Epithelial cell of esophagus (primary cell): ENCODE measurements around the gene PMPCA.

ENCODE experiments used
- DNase-seq: peaks from one replicate; pipeline ENCODE4 v3.0.0; 2010; ENCODE audit warnings: low read depth
- H3K4me3 ChIP-seq: 2 replicates; pipeline ENCODE4 v1.5.1; 2011; ENCODE audit warnings: mild to moderate bottlenecking, low read length, control low read depth
- TF ChIP-seq, protein P1 (sequence below): IDR thresholded peaks from 2 replicates; pipeline ENCODE4 v1.5.1; 2011; ENCODE audit warnings: low read depth, mild to moderate bottlenecking, low read length, control low read depth, inconsistent platforms; ENCODE audit not compliant: insufficient read depth; ENCODE audit errors: missing control alignments

Gene PMPCA

DNA sequence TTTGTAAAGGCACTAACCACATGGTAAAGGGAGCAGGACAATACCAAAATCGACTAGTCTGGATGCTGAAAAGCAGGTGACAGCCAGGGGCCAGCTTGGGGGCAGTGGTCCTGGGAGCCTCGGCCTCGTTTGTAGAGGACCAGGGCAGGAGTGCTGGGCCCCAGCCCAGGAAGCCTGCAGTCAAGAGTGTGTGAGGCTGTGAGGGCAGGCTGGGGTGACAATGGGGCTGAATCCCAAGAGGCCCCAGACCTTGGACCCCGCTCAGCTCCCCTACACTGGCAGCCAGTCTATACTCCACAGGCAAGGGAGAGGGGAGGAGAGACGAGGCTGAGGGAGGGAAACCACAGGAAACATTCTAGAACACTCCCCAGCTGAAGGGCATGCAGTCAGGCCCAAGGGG lies 31.8 kb downstream of the PMPCA start:
- no peak overlapping the region for H3K4me3 ChIP-seq
- TF ChIP-seq, protein P1, sequence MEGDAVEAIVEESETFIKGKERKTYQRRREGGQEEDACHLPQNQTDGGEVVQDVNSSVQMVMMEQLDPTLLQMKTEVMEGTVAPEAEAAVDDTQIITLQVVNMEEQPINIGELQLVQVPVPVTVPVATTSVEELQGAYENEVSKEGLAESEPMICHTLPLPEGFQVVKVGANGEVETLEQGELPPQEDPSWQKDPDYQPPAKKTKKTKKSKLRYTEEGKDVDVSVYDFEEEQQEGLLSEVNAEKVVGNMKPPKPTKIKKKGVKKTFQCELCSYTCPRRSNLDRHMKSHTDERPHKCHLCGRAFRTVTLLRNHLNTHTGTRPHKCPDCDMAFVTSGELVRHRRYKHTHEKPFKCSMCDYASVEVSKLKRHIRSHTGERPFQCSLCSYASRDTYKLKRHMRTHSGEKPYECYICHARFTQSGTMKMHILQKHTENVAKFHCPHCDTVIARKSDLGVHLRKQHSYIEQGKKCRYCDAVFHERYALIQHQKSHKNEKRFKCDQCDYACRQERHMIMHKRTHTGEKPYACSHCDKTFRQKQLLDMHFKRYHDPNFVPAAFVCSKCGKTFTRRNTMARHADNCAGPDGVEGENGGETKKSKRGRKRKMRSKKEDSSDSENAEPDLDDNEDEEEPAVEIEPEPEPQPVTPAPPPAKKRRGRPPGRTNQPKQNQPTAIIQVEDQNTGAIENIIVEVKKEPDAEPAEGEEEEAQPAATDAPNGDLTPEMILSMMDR, result no peak
- no peak for DNase-seq

GRCh38 chr9:136443087-136443486 lies 32.6 kb downstream of the PMPCA start:
- TF ChIP-seq, protein P1, result no peak
- H3K4me3 ChIP-seq, result no peak overlapping the region
- DNase-seq, result no peak

DNA sequence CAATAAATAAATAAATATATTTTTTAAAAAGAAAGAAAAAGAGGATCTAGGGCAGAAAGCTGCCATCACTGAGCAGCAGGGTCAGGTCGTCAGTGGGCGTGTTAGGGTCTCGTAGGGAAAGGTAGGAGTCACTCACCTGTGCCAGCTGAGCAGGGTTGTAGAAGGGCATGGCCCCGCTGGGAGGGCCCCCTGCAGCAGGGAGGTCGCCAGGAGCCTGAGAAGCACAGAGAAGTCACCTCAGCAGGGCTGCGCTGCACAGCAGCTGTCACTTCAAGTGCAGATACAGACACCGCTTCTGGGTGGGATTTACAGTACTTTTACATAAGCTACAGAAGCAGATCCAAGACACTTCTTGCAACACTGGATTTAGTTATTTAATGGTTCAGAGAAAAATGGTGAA lies 33.2 kb downstream of the PMPCA start:
- no peak for DNase-seq
- no peak overlapping the region for H3K4me3 ChIP-seq
- TF ChIP-seq, protein P1, result no peak

GRCh38 chr9:136444102-136444501 lies 33.6 kb downstream of the PMPCA start:
- TF ChIP-seq, protein P1, result no peak
- no peak overlapping the region for H3K4me3 ChIP-seq
- no peak for DNase-seq

DNA sequence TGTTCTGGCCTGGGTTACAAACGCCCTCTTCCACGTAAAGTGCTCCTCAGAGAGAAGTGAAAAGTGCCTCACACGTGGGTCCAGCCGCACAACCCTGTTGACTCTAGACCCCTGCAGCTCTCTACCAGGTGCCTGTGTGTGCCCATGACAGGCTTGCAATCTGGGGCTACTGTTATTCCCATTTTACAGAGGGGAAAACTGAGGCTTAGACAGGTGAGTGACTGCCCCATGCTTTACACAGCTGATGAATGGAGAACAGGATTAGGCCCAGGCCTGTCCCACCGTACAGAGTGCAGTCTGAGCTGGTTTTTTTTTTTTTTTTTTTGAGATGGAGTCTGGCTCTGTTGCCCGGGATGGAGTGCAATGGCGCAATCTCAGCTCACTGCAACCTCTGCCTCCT lies 35.3 kb downstream of the PMPCA start:
- TF ChIP-seq, protein P1, result no peak
- no peak overlapping the region for H3K4me3 ChIP-seq
- DNase-seq, result no peak

DNA sequence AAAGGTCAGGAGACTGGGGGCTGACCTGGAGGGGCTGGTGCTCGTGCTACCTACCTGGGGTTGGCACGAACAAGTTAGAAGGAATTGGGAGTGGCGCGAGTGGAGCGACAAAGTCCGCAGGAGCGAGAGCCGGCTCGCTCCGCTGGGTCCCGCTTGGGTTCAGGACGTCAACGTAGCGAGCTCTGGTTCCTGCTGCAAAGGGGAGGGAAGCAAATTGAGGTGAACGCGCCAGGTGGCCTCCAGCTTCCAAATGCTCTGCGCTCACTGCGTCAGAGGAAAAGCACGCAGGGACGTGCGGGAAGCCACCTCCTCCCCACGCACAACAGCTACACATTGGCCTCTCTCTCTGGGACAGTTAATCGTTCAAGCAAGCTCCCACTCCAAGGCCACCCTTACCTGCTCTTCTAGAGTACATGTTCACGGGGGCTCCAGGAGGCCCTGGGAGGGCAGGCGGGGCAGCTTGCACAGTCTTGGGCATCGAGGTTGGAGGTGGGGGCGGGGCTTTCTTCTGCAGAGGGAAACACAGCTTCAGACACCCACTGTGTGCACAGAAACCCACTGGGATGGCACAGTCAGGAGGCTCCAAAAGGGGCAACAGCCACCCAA lies 36.8 kb downstream of the PMPCA start:
- H3K4me3 ChIP-seq, result no peak overlapping the region
- DNase-seq, result no peak

DNA sequence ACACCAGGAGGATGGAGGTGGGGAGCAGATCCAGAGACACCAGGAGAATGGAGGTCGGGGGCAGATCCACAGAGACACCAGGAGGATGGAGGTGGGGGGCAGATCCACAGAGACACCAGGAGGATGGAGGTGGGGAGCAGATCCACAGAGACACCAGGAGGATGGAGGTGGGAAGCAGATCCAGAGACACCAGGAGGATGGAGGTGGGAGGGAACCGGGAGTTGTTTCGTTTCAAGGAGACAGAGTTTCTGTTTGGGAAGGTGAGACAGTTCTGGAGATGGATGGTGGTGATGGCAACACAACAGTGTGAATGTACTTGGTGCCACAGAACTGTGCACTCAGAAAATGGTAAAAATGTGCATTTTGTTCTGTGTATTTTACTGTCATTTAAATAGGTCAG lies 38.2 kb downstream of the PMPCA start:
- H3K4me3 ChIP-seq, result no peak overlapping the region
- TF ChIP-seq, protein P1, result no peak
- DNase-seq, result no peak

More for the DNA sequence above, 36.8 kb downstream of the PMPCA start:
- TF ChIP-seq, protein P1, result no peak
